Adrenal gland (tissue), 12 donors: Measurements from ENCODE around the gene C19orf73. TPM values are rescaled to one million over a fixed set of nuclear protein-coding genes. Genes with fewer than 3 reads are reported as not detected.

Experiments
- DNase-seq, 7 donors: peaks; one replicate each; pipeline ENCODE4 v3.0.0-alpha.2; 2019 to 2020
- H3K27ac ChIP-seq, 5 donors: fragments of 200-600 bp; sonication (generic) in 4 of 5; 1 replicate in 3 of 5; 2 replicates in 2 of 5; pipeline versions ENCODE4 v1.5.1 to v1.8.0; 2016 to 2020; ENCODE audit warnings: mild to moderate bottlenecking in 1 of 5
- H3K27me3 ChIP-seq: fragments of 200-600 bp; 2 replicates; pipeline ENCODE4 v1.8.0; 2021
- H3K36me3 ChIP-seq, 2 donors: fragments of 200-600 bp; replicated peaks in 1 of 2; 1 replicate in 1 of 2; 2 replicates in 1 of 2; pipeline versions ENCODE4 v1.5.1 to v1.8.0; 2018 to 2022
- H3K4me1 ChIP-seq, 2 donors: fragments of 200-600 bp; replicated peaks in 1 of 2; 1 replicate in 1 of 2; 2 replicates in 1 of 2; pipeline versions ENCODE4 v1.5.1 to v1.8.0; 2018 to 2021
- H3K4me3 ChIP-seq, 4 donors: fragments of 200-600 bp; sonication (generic) in 3 of 4; one replicate each; pipeline ENCODE4 v1.5.1; 2016 to 2018
- H3K9me3 ChIP-seq, 3 donors: fragments of 200-600 bp; sonication (generic) in 1 of 3; replicated peaks in 1 of 3; 1 replicate in 2 of 3; 2 replicates in 1 of 3; pipeline versions ENCODE4 v1.5.1 to v1.8.0; 2016 to 2021
- POLR2A ChIP-seq, 2 donors: fragments of 450-650 bp; IDR thresholded peaks; one replicate each; pipeline ENCODE4 v1.6.1; 2017; ENCODE audit warnings: antibody characterized with exemption in 2 of 2, mild to moderate bottlenecking in 2 of 2, moderate library complexity in 1 of 2
- WGBS, 4 donors: extraction: QIAGEN DNeasy Blood & Tissue Kit in 2 of 4; methylation state at CpG; one replicate each; pipeline versions ENCODE4 v1.1.5 to v1.1.7; 2013 to 2017; 5-methylcytosine and 5-hydroxymethylcytosine counted together
- intact Hi-C, 2 donors: fragments of 100-400 bp; cut with DNase I; formaldehyde crosslinking; loops; one replicate each; pipeline versions ENCODE4 v1.14.1 to v1.15.0; 2022 to 2023
- polyA plus RNA-seq, 3 donors: library from polyadenylated mRNA; stranded (reverse); fragments of 200-250 nt in 2 of 3; fragments of 350-450 nt in 1 of 3; fragmentation: Illumina TruSeq in 1 of 3; extraction: RNeasy Lipid Tissue Mini Kit (QIAGEN cat#74804) in 1 of 3; gene quantifications; one replicate each; pipeline ENCODE4 v1.2.3, GENCODE V29; 2013 to 2014
- total RNA-seq, 9 donors: library from RNA; depleted of rRNA in 4 of 9; stranded (reverse); fragments of >200 nt in 4 of 9; fragments of 120-200 nt in 1 of 9; fragmentation: NEBNext Ultra II Directional in 1 of 9; extraction: Animal tissue kit (Norgen Biotek cat#: 25700) in 1 of 9; gene quantifications; one replicate each; pipeline versions ENCODE4 v1.1.0 to v1.2.4, GENCODE V29; 2013 to 2023
- TF ChIP-seq, protein P1 (sequence below), 6 experiments: fragments of 450-650 bp in 4 of 6; fragments of 200-600 bp in 2 of 6; sonication (generic) in 1 of 6; IDR thresholded peaks; 1 replicate in 5 of 6; 2 replicates in 1 of 6; pipeline versions ENCODE4 v1.5.1 to v1.8.0; 2016 to 2021; ENCODE audit warnings: antibody characterized with exemption in 6 of 6, mild to moderate bottlenecking in 2 of 6, moderate library complexity in 1 of 6
- donor health status: healthy with polysubstance abuse.
- donor health status: Bipolar disorder and iron deficiency.
- donor health status: DM: yes; HTN: yes; CAD: no.
- donor health status: DM: no; HTN: no; CAD: no.
- donor health status: DM: no; HTN: no; CAD: no.
- donor health status: DM: yes; HTN: yes; CAD: no.

C19orf73 gene
- total and polyA plus RNA-seq, 12 donors = 0.94 to 8.2 (median 1.8) TPM

DNA sequence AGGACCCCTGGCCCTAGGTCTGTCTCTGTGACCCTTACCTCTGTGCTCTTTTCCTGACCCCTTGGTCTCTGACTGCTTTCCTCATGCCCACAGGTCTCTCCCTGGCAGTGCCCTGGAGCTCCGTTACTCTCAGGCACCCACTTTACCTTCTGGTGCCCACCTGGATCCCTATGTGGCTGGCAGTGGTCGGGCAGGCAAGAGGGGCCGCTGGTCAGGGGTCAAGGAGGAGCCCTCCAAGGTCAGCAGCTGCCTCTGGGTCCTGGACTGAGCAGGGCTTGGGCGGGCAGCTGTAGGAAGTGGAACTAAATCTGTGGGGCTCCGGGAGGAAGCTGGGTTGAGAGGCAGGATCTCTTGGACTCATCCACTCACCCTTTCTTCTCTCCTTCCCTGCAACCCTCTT is 16.7 kb upstream of the C19orf73 start:
- H3K4me3 ChIP-seq = no peak overlapping the region
- no peak for DNase-seq
- WGBS, 4 donors = 71 to 85% (median 80%) methylated on average over 5 of the region's 5 CpGs
- peak overlapping the region in 1 of 5 donors; percentile 40 for H3K27ac ChIP-seq
- intact Hi-C loops = no loop called here
- no peaks in the 10 kb centered on the region for H3K9me3 ChIP-seq
- peaks cover 0 to 10% of the 10 kb centered on the region in 2 donors for H3K4me1 ChIP-seq
- H3K27me3 ChIP-seq = no peaks in the 10 kb centered on the region
- no peaks in the 10 kb centered on the region for H3K36me3 ChIP-seq
- TF ChIP-seq, protein P1, sequence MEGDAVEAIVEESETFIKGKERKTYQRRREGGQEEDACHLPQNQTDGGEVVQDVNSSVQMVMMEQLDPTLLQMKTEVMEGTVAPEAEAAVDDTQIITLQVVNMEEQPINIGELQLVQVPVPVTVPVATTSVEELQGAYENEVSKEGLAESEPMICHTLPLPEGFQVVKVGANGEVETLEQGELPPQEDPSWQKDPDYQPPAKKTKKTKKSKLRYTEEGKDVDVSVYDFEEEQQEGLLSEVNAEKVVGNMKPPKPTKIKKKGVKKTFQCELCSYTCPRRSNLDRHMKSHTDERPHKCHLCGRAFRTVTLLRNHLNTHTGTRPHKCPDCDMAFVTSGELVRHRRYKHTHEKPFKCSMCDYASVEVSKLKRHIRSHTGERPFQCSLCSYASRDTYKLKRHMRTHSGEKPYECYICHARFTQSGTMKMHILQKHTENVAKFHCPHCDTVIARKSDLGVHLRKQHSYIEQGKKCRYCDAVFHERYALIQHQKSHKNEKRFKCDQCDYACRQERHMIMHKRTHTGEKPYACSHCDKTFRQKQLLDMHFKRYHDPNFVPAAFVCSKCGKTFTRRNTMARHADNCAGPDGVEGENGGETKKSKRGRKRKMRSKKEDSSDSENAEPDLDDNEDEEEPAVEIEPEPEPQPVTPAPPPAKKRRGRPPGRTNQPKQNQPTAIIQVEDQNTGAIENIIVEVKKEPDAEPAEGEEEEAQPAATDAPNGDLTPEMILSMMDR (IDR thresholded peaks at IDR 0.05) = no peak
- TF ChIP-seq POLR2A (IDR thresholded peaks at IDR 0.05) = no peak

DNA sequence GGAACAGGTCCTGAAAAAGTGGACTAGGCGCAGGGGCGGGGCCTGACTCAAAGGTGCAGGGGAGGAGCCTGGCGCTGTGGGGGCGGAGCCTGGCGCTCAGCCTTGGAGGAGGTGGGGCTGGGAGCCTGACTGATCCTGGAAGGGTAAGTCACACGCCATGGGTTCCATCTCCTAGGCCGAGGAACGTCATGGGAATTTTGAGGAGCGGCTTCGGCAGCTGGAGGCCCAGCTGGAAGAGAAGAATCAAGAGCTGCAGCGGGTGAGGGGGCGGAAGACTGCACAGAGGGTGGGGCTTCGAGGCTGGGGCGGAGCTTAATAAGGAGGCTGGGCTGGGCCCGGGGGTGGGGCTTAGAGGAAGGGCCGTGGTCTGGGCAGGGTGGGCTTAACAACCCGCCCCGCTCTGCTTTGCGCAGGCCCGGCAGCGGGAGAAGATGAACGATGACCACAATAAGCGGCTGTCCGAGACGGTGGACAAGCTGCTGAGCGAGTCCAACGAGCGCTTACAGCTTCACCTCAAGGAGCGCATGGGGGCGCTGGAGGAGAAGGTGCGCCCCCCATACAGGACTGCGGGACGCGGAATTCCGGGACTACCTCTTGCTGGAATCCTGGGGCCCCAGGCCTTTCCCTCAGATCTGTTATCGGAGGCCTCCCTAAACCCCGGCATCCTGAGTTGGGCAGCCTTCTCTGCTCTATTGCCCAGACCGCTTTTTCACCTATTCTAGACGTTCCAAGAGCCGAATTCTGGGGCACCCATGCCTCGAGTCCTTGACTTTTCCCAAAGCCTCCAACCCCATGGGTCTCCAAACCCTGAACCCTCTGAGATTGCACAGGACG is 14.9 kb upstream of the C19orf73 start:
- Histone ChIP-seq H3K4me3 (peak overlapping the region in 1 of 4 donors; percentile 46), H3K4me1 (peaks cover 0 to 13% of the 10 kb centered on the region in 2 donors), H3K27ac (peak overlapping the region in 2 of 5 donors; percentile 54 to 66), H3K36me3 (no peaks in the 10 kb centered on the region), H3K9me3 (no peaks in the 10 kb centered on the region), H3K27me3 (no peaks in the 10 kb centered on the region)
- intact Hi-C loops = no loop called here
- 22 to 43% (median 31%) methylated on average over 29 to 42 of the region's 42 CpGs for whole genome bisulfite sequencing, 4 donors
- TF ChIP-seq, protein P1 (IDR thresholded peaks at IDR 0.05) = no peak
- TF ChIP-seq POLR2A (IDR thresholded peaks at IDR 0.05) = no peak
- DNase-seq = peak; percentile 78 to 89 (median 85)

DNA sequence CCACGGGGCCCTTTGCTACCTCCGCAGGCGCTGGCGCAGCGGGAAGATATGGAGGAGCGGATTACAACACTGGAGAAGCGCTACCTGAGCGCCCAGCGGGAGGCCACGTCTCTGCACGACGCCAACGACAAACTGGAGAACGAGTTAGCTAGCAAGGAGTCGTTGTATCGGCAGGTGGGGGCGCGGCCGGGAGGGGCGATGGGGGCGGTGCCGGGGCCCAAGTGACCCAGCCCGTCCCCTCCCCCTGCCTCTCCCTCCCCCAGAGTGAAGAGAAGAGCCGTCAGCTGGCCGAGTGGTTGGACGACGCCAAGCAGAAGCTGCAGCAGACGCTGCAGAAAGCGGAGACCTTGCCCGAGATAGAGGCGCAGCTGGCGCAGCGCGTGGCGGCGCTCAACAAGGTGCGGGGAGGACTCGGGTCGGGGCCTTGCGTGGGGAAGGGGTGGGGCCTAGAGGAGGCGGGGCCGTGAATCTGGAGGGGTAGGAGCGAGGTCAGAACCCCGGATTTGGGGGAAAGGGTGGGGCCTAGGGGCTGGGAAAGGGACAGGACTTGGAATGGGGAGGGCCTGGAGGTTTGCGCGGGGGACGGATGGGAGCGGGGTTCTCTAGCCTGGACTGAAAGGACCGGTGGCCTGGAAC is 14.1 kb upstream of the C19orf73 start:
- H3K27ac ChIP-seq = peak overlapping the region in 2 of 5 donors; percentile 54 to 66
- 26 to 39% (median 27%) methylated on average over 8 to 49 of the region's 49 CpGs for WGBS, 4 donors
- H3K27me3 ChIP-seq = no peaks in the 10 kb centered on the region
- DNase-seq = peak in 4 of 7 donors; percentile 52 to 79 (median 63)
- no peak for TF ChIP-seq POLR2A (IDR thresholded peaks at IDR 0.05)
- TF ChIP-seq, protein P1 (IDR thresholded peaks at IDR 0.05) = no peak
- intact Hi-C loops = no loop called here
- H3K9me3 ChIP-seq = no peaks in the 10 kb centered on the region
- peak overlapping the region in 1 of 4 donors; percentile 46 for H3K4me3 ChIP-seq
- no peaks in the 10 kb centered on the region for H3K36me3 ChIP-seq
- peaks cover 0 to 20% of the 10 kb centered on the region in 2 donors for H3K4me1 ChIP-seq

DNA sequence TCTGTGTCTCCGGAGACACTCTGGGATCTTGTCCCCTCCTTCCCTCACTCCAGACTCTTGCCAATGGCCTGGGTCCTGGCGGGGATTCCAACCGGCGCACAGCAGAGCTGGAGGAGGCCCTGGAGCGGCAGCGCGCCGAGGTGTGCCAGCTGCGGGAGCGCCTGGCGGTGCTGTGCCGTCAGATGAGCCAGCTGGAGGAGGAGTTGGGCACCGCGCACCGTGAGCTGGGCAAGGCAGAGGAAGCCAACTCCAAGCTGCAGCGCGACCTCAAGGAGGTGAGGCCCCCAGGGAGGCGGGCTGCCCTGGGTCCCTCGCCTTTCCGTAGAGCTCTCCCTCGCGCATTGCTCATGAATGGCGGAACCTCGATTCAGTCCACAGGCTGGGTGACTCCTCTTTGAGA is 11.4 kb upstream of the C19orf73 start:
- H3K27ac ChIP-seq = no peak overlapping the region
- intact Hi-C loops = no loop called here
- peaks cover 0 to 20% of the 10 kb centered on the region in 2 donors for H3K4me1 ChIP-seq
- 94 to 96% (median 94%) methylated on average over 24 of the region's 24 CpGs for WGBS, 4 donors
- no peaks in the 10 kb centered on the region for H3K36me3 ChIP-seq
- H3K9me3 ChIP-seq = no peaks in the 10 kb centered on the region
- no peak overlapping the region for H3K4me3 ChIP-seq
- TF ChIP-seq, protein P1 (IDR thresholded peaks at IDR 0.05) = no peak
- TF ChIP-seq POLR2A (IDR thresholded peaks at IDR 0.05) = no peak
- DNase-seq = no peak
- H3K27me3 ChIP-seq = no peaks in the 10 kb centered on the region
